Posterior cingulate gyrus (tissue), 11 donors: Measurements from ENCODE around the gene EML3.
"Not testable (repeated sequence)": the region's sequence is repeated elsewhere in the genome, so short reads cannot be mapped to it uniquely, and the experiment has no call there.

Experiments used
- DNase-seq, 10 donors: peaks; one replicate each; pipeline versions ENCODE4 v3.0.0 to v3.0.0-alpha.2; 2020 to 2021; ENCODE audit warnings: mixed read lengths in 3 of 10
- intact Hi-C: fragments of 100-400 bp; cut with DNase I; formaldehyde crosslinking; loops from one replicate; pipeline ENCODE4 v1.15.1; 2023

The EML3 gene

DNA sequence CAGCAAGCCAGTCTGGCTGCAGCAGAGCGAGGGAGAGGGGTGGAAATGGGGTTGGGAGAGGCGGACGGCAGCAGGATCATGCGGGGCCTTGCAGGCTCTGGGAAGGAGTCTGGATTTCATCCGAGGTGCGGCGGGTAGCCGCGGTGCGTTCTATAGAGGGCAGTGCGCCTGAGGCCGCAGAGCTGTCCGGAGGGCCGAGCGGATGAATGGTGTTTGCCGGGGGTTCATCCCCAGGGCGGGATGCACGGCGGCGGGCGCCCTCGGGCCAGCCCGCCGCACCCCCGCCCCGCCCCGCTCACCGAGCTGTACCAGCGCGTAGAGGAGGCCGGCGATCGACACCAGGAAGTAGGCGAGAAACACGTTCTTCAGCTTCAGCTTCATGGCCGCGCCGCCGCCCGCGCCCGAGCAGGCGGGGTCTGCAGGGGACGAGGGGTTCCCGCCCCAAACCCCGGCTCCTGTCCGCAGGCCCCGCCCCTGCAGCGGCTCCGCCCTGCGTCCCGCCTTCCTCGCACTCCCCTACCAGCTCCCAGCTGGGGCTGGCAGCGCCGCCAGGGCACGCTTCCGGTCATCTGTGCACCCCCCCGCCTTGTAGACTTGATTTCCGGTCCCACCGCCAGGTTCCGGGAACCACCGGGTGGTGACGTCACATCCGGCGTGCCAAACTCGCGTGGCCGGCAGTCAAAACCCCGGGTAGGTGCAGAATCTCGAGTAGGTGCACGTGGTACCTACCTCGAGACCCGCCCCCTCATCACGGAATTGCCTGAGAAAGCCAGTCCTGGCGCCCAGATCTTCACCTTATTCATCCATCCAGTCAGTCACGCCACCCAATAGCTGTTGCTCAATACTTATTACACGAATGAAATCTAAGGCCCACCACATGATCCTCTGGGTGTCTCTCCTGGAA is 9.2 kb upstream of the EML3 start, which contains the start of gene B3GAT3:
B3GAT3 (minus strand) TSS at position 420 of the 904 bp plus-strand sequence; CDS start at position 381, 39 bp downstream.
- peak; percentile 97 to 100 (median 98) for DNase-seq
- intact Hi-C loops: loop anchor here (1.0 to 5.0 kb wide), 4 partner anchors 9 to 50 kb away; partner anchors contain the start of genes EEF1G, GANAB, MTA2 and ROM1

DNA sequence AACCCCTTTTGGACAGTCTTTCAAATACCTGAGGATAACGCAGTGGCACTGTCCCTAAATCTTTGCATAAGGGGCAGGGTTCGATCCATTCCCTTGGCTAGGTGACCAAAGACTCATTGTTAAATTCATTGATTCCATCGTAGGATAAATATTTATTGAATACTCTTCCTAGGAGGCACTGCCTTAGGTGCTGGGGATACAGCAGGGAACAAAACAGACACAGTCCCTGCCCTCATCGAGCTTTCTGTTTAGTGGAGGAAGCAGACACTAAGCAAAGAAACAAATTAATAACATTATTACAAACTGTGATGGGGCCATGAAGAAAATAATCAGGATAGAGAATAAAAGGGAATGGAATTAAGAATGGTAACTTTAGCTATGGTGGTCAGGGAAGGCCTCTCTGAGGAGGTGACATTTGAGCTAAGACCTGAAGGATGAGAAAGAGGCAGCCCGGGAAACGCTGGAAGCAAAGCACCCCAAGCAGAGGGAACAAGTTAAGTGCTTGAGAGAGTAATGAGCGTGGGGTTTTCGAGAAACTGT is 8.5 kb upstream of the EML3 start:
- DNase-seq: no peak
- intact Hi-C loops: loop anchor here (1.0 to 5.0 kb wide), 3 partner anchors 8 to 49 kb away; partner anchors contain the start of genes EEF1G, MTA2 and ROM1

DNA sequence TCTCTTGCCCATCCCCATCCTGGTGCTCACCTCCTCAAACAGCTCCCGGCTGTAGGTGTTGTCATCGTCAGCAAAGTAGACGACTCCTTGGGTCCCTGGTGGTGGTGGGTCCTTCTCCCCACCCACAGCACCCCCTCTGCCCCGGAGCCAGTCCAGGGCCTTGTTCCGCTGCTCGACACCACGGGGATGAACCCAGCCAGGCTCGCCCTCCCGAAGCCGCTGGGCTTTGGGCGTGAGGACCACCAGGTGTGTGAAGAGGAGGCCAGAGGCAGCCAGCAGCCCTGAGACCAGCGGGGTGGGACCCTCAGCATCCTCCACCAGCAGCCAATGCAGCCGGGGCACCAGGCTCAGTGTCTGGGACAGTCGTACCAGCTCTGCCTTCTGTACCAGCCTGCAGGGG is 4.4 kb upstream of the EML3 start:
- intact Hi-C loops, DNase-seq: not testable (repeated sequence)

DNA sequence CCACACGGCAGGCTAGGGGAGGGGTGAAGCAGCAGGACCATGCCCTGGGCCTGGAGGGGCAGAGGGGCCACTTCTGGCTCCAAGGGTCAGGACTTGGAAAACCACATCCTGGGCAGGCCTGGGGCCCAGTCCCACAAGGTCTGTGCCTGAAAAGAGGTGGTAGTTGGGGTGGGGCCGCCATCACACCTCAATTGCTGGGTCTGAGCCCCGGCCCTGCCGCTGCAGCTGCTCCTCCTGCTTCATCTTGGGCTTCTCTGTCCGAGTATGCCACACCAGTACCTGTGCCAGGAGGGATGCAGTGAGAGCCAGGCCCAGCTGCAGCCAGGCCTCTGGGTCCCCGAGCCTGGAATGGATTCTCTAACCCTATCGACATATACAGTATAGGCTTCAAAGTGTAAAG is 2.9 kb upstream of the EML3 start:
- intact Hi-C loops: no loop called here
- no peak for DNase-seq

DNA sequence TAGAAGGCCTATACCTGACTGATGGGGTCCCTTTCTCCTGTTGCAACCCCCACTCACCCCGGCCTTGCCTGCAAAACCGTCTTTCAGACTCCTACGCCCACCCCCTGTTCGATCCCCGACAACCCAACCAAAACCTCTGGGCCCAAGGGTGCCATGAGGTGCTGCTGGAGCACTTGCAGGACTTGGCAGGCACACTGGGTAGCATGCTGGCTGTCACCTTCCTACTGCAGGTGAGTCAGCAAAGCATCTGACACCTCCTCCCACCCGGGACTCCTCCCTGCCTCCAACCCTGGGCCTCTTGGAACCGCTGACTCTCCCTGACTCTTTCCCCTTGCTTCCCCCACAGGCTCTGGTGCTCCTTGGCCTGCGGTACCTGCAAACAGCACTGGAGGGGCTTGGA is 1.7 kb upstream of the EML3 start:
- intact Hi-C loops: no loop called here
- DNase-seq: peak in 5 of 10 donors; percentile 28 to 87 (median 81)

DNA sequence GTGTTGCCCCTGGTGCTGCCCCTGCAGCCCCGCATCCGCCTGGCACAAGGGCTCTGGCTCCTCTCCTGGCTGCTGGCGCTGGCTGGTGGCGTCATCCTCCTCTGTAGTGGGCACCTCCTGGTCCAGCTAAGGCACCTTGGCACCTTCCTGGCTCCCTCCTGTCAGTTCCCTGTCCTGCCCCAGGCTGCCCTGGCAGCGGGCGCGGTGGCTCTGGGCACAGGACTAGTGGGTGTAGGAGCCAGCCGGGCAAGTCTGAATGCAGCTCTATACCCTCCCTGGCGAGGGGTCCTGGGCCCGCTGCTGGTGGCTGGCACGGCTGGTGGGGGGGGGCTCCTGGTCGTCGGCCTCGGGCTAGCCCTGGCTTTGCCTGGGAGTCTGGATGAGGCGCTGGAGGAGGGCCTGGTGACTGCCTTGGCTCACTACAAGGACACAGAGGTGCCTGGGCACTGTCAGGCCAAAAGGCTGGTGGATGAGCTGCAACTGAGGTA is 760 bp upstream of the EML3 start:
- intact Hi-C loops: loop anchor here (1.0 kb wide), 1 partner anchor 8 kb away; the partner anchor contains the start of gene B3GAT3

DNA sequence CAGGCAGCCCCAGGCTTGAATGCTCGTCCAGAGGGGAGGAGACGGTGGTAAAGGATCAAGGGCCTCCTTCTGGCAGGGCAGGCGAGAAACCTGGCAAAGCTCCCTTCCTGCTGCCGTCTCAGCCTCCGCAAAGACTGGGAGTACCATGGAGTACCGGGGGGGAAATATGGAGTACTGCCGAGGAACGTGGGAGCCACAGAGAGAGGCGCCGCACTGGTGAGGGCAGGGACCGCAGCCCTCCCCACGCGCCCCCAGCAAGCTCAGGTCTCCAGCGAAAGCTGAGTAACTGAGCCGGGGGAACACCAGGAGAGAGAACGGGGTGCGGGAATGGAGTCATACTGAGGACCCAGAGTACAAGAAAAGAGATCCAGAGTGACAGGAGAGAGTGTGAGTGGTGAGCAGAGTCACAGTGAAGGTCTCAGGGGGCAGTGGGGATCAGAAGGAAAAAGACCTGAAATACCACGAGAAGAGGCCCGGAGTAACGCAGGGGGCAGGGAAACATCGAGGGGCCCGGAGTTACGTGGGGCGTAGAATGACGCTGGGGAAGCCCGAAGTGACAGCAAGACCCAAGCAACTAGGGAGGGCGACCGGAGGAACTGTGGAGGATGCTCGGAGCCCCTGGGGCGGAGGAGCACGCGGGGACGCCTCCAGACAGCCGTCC is 740 bp downstream of the EML3 start:
- intact Hi-C loops: no loop called here
- DNase-seq: peak in 5 of 10 donors; percentile 11 to 91 (median 47)

More for the DNA sequence above, 760 bp upstream of the EML3 start:
- DNase-seq: peak in 2 of 10 donors; percentile 13 to 87

DNA sequence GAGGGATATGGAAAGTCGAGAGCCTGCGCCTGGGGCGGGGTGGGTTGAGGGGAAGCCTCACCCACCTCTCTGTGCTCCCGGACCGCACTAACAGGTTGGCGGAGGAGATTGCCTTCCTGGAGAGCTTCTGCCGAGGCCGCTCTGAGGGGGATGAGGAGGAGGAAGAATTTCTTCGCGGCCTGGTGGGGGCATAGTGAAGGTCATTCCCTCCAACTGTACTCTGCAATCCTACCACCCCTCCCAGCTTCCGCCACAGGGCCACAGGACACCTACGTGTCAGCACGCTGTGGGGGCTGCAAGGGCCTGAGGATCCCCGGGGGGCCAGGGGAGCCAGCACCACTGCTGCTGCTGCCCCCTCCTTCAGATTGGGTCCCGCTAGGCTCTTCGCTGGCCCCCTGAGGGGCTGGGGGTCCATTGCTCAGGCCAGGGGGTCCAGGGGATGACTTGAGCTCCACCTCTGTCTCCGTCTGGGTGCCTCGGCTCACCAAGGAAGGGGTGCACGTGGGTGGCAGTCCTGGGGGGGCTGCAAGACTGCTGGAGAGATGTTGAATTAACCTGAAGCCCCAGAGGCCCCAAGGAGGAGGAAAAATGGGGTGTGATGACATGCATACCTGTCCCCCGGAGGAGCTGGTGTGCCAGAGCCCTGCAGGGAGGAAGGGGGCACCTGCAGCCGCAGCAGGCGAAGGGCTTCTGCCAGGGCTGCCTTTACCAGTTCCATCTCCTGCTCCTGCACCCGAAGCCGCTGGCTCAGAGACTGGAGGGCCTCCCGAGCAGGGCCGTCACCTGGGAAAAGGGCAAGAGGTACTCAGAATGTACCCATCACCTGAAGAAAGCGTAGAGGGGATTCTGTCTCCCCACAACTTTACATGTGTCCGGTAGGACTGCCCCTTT is 1.5 kb downstream of the EML3 start:
- intact Hi-C loops: no loop called here
- peak in 1 of 10 donors; percentile 43 for DNase-seq

DNA sequence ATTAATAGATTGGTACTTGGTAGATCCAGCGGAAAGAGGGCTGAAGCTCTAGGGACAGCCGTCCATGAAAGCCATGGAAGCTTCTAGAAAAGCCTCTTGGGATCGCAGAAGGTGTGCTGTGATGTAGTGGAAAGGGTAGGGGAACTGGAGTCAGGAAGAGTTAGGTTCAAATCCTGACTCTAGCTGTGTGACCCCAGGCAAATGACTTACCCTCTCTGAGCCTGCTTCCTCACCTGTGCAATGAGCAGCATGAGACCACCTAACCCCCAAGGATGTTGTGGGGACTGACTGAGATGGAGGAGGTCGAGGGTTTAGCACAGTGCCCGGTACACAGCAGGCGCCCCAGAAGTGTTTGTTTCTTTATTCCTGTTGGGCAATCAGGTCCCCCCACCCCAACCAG is 2.2 kb downstream of the EML3 start:
- no peak for DNase-seq
- intact Hi-C loops: no loop called here

DNA sequence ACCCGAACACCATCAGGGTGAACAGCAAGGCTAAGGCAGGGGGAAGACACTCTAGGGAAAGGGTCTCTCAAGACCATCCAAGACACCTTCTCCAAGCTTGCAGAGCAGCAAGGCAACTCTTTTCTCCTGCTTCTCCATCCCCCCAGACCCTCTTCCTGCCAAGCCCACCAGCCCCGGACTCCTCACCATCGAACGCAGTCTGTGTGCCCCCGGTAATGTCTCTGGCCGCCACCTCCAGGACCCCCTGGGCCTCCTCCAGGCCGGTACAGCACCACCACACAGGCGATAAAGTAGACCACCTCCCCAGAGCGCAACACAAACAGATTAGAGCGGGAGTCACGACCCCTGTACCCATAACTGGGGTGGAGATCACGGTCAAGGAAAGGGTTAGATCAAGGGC is 3.8 kb downstream of the EML3 start:
- intact Hi-C loops: no loop called here

DNA sequence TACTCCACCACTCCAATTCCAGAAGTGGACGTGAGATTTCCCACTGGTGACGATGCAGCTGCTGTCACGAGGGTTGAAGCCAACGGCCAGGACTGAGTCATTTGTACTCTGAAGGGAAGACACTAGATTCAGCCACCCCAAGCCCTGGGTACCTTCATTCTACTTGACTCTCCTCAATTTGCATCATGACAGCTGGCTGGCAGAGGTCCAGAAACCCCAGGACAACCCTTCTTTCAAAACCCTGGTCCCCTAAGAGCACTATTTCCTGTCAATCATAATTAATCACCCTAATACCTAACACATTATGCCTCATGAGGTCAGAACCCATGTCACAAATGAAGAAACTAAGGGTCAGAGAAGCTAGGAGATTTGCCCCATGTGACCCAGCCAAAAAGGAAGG is 4.9 kb downstream of the EML3 start:
- intact Hi-C loops: no loop called here
- DNase-seq: peak in 1 of 10 donors; percentile 48

More for the DNA sequence above, 3.8 kb downstream of the EML3 start:
- peak in 1 of 10 donors; percentile 51 for DNase-seq

DNA sequence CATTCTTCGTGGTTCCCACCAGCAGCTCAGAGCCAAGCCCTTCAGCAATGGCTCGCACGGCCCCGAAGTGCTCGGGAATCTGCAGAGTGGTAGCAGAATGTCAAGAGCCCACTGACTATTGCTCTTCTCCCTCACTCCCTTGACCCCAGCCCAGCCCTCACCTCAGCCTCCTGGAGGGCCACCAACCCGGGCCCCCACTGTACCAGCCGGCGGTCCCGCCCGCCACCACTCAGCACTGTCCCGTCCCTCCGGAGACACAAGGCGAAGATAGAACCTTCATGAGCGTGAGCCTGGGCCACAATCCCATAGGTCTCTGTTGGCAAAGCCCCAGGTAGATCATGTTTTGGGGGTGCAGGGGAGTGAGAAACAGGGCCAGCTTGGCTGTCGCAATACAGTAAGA is 6.7 kb downstream of the EML3 start:
- intact Hi-C loops: no loop called here
- peak in 1 of 10 donors; percentile 34 for DNase-seq

DNA sequence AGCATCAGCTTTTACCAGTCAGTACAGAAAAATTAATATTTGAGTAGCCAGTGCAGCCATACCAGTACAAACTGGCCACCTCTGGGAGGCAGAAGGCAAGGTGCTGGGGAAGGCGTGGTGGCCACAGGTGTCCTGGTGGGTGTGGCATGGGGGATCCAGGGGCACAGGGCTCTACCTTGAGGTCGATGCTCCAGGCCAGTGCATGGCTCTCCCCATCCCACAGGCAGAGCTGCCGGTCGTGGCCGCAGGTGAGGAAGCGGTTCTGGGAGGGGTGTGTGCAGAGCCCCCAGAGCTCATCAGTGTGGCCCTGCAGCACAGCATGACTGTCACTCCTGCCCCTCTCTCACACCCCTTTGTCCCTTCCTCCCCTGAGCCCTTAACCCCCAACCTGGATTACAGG is 7.1 kb downstream of the EML3 start:
- intact Hi-C loops: no loop called here

DNA sequence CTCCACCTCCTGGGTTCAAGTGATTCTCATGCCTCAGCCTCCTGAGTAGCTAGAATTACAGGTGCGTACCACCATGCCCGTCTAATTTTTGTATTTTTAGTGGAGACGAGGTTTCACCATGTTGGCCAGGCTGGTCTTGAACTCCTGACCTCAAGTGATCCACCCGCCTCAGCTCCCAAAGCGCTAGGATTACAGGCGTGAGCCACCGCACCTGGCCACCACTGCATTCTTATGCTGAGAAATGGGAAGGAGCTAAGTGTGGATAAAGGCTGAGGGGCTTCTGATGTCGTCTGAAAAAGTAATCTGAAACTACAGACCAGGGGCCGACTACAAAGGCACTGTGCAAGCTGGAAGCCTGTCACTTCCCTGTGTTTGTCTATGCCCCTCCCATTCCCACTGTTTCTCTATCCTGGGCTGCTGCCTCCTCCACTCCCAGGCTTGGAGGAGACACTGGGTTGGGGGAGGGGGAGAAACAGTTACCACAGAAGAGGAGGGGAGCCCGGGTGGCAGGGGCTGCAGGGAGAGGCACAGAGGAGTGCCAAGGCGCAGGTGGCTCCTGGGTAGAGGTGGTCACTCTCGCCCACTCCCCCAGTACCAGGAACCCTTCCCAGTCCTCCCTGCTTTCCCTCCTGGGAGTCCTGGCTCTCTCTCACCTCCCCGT is 8.0 kb downstream of the EML3 start:
- intact Hi-C loops: no loop called here
- DNase-seq: peak in 1 of 10 donors; percentile 40

More for the DNA sequence above, 7.1 kb downstream of the EML3 start:
- DNase-seq: peak in 1 of 10 donors; percentile 33

DNA sequence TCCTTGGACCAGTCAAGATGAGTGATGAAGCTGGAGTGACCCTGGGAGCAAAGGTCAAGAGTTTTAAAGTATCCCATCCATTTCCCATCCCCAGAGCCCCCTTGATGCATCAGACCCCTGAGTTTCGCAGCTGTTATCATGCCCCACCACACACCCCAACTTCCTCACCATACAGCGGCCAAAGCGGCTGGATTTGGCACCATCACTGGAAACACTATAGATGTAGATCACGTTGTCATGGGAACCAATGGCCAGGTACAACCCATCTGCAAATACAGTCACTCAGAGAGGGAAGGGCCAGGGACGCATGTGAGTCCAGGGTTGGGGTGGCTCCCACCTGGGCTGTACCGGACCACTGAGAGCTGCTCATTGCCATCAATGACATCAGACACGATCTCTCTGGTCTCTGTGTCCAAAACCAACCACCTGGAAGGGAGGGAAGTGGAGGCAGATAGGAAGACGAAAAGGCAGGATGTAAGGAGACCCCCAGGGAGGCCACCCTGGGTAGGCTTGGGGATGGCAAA is 8.7 kb downstream of the EML3 start:
- intact Hi-C loops: no loop called here

DNA sequence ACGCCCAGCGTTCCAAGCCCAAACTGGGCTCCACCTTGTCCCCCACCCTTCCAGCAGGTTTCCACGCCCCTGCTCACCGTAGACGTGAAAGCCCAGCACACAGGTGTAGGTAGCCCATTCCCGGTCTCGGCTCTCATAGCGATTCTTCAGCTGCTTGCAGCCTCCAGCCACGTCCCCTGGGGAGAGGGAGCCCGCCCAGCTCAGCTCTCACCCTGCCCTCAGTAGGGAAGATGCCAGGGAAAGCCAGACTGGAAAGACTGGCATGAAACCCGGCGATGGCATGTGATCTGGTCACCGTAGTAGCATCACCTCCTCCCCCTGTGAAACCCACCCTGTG is 9.5 kb downstream of the EML3 start:
- intact Hi-C loops: no loop called here
- no peak for DNase-seq

More for the DNA sequence above, 8.7 kb downstream of the EML3 start:
- DNase-seq: peak in 1 of 10 donors; percentile 38

DNA sequence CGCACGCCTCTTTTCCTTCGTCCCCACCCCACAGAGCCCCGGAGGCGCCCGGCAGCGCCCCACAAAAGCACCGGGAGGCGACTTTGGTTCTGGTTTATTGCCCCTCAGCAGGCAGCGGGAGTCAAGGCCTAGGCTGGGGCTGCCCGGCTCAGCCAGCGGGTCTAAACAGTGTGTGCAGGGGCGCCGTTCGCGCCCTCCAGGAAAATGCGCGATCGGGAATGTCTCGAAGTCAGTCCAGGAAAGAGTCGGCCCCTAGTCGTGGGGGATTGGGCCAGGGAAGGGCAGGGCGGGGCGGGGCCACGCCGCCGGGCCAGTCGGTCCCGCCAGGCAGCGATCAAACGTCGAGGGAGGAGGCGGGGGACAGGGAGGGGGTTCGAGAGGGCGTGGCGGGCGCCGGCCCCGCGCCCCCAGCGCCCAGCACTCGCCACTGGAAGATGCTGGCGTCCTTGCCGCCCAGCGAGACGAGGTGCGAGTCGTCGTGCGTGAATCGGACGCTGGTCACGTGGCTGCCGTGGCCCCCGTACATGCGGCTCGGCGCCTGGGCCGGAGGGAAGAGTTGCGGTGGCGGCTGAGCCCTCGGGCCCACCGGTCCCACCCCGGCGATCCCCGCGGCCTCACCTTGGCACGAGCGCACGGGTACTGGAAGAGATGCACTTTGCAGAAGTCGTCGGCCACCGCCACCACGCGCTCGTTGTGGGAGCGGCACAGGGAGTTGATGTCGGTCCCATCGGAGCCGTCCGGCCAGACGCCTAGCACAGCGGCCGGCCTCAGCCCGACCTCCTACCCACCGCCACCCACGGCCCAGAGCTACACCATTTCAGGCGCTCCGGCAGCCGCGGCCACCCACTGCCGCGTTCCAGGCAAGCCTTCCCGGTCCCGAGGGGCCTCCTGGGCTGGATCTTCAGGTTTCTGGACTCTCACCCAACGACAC is 10.2 kb downstream of the EML3 start:
- peak in 9 of 10 donors; percentile 51 to 95 (median 64) for DNase-seq
- intact Hi-C loops: no loop called here
